Stomach smooth muscle (tissue), 2 donors: ENCODE results near the gene CDHR2.

Experiments
- H3K27ac ChIP-seq: one replicate; pipeline ENCODE4 v1.7.0; 2013; ENCODE audit warnings: mild to moderate bottlenecking, low read length, inconsistent platforms
- H3K27me3 ChIP-seq, 2 donors: one replicate each; pipeline ENCODE4 v1.7.0; 2013; ENCODE audit warnings: low read length in 2 of 2; ENCODE audit not compliant: insufficient read depth in 2 of 2, control insufficient read depth in 1 of 2
- H3K36me3 ChIP-seq, 2 donors: one replicate each; pipeline ENCODE4 v1.7.0; 2013; ENCODE audit warnings: low read length in 2 of 2; ENCODE audit not compliant: control insufficient read depth in 2 of 2, insufficient read depth in 2 of 2
- H3K4me1 ChIP-seq: one replicate; pipeline ENCODE4 v1.7.0; 2013; ENCODE audit warnings: low read length; ENCODE audit not compliant: control insufficient read depth, insufficient read depth
- H3K4me3 ChIP-seq, 2 donors: one replicate each; pipeline ENCODE4 v1.7.0; 2013; ENCODE audit warnings: low read length in 2 of 2
- H3K9ac ChIP-seq, 2 donors: one replicate each; pipeline ENCODE4 v1.7.0; 2013; ENCODE audit warnings: low read length in 2 of 2, mild to moderate bottlenecking in 1 of 2
- H3K9me3 ChIP-seq, 2 donors: one replicate each; pipeline ENCODE4 v1.7.0; 2013; ENCODE audit warnings: low read length in 2 of 2; ENCODE audit not compliant: control insufficient read depth in 2 of 2
- donor health status: healthy.
- donor health status: Pancreatic carcinoma.

Gene CDHR2

DNA sequence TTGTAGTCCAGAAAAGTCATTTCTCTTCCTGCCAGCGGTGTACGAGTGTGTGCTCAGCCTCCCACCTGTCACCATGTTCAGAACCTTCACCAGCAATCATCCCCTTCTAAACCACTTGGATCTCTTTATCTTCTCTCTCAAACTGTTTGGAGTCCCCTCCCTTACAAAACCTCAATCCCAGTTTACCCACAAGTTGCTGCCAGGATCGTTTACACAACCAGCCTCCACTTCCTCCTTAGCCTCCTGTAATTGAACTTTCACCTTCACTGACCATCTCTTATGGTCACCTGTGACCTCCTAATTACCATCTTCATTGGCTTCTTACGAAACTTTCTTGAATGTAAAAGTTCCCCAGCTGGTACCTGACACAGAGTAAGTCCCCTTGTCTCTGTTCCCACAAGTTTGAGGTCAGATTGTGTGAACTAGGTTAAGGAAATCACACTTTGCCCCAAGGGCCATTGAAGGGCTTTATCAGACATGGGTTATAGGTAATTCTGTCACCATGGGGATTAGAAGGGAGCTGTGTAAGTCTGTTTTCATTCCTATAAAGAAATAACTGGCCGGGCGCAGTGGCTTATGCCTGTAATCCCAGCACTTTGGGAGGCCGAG lies 32.0 kb upstream of the CDHR2 start:
- no peaks in the 10 kb centered on the region for H3K4me1 ChIP-seq
- no peak overlapping the region for H3K4me3 ChIP-seq
- H3K27ac ChIP-seq, result no peak overlapping the region
- no peak overlapping the region for H3K9ac ChIP-seq
- no peaks in the 10 kb centered on the region for H3K27me3 ChIP-seq
- H3K9me3 ChIP-seq, result no peaks in the 10 kb centered on the region
- H3K36me3 ChIP-seq, result no peaks in the 10 kb centered on the region

DNA sequence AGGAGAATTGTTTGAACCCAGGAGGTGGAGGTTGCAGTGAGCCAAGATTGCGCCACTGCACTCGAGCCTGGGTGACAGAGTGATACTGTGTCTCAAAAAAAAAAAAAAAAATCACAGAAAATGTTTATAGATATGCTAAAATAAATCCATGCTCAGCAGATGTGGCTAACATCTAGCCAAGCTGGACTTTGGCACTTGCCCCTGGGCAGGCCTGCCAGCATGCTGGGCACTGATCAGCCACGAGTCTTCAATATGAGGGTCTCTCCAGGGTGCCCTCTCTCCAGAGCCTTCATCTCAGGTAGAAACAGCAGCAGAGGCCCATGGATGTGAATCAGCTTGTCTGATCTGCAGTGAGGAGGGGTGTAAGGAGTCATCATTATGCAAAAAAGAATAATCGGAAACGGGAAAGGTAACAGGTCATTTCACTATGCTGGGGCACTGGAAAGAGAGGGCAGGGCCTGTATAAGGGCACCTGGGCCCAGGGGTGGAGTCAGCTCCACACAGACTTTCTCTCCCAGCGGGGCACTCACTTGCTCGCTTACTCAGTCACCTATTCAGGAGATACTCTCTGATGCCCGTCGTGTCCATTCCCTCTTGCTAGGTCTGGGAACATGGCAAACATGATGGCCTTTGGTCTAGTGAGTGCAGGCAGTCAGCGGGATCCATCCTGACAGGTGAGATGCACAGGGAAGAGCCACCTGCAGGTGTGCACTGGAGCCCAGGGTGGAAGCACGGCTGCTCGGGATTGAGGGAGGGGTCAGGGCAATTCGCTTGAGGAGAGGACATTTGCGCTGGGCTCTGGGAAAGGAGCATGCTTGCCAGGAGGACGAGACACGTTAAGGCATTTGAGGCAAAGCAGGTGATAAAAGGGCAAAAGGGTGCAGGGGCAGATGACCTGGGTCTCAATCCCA lies 29.1 kb upstream of the CDHR2 start:
- H3K4me1 ChIP-seq, result no peaks in the 10 kb centered on the region
- H3K9me3 ChIP-seq, result no peaks in the 10 kb centered on the region
- no peak overlapping the region for H3K9ac ChIP-seq
- no peaks in the 10 kb centered on the region for H3K36me3 ChIP-seq
- no peaks in the 10 kb centered on the region for H3K27me3 ChIP-seq
- no peak overlapping the region for H3K27ac ChIP-seq
- no peak overlapping the region for H3K4me3 ChIP-seq

DNA sequence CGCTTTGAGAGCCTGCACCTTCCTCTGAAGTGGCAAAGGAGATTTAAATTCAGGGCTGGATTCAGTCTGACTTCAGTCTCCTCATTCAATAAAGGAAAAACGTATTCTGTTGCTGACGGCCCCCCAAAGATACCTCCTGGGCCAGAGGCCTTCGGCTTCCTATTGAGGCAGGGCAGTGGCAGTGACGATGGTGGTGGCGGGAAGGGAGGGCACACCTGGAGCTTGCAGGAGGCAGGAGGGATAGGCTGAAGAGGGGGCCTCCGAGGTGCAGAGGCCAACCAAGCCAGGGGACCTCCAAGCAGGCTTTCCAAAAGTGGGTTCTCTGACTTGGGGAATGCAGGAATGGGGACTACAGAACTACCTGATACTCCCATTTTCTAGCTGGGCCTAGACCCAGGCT lies 27.9 kb upstream of the CDHR2 start:
- Histone ChIP-seq H3K4me1 (no peaks in the 10 kb centered on the region), H3K9ac (no peak overlapping the region), H3K36me3 (peaks cover 0 to 2% of the 10 kb centered on the region in 2 donors), H3K4me3 (no peak overlapping the region), H3K27me3 (no peaks in the 10 kb centered on the region), H3K9me3 (no peaks in the 10 kb centered on the region), H3K27ac (no peak overlapping the region)

DNA sequence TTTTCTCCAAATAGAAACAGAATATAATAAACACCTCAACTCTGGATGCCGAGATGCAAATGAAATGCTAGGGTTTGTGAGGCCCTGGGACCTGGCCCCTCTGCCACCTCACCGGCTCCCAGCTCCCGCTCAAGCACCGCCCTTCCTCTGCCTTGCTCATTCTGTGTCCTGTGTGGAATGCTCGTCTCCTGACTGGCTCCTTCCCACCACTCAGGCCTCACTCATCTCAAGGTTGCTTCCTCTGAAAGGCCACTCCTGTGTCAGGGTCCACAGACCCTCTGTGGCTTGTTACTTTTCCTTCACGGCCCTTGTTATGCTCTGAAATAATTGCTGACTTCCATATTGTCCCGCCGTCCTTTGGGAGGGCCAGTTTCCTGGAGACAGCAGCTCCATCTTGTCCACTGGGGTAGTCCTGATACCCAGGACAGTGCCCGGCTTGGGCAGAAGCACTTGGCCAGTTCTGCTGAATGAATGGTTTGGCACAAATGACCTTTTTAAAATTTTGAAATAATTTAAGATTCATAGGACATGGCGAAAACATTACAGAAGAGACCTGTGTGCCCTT lies 27.4 kb upstream of the CDHR2 start:
- H3K4me3 ChIP-seq, result no peak overlapping the region
- H3K9me3 ChIP-seq, result no peaks in the 10 kb centered on the region
- H3K4me1 ChIP-seq, result no peaks in the 10 kb centered on the region
- no peak overlapping the region for H3K9ac ChIP-seq
- no peaks in the 10 kb centered on the region for H3K27me3 ChIP-seq
- no peak overlapping the region for H3K27ac ChIP-seq
- peaks cover 0 to 2% of the 10 kb centered on the region in 2 donors for H3K36me3 ChIP-seq

DNA sequence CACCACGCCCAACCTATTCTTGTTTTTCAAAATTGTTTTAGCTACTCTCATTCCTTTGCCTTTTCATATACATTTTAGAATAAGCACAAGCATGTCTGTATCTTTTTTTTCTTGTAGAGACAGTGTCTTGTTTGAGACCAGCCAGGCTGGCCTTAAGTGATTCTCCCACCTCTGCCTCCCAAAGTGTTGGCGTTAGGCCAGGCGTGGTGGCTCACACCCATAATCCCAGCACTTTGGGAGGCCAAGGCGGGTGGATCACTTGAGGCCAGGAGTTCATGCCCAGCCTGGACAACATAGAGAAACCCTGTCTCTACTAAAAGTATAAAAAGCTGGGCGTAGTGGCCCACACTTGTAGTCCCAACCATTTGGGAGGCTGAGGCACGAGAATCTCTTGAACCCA lies 25.0 kb upstream of the CDHR2 start:
- no peak overlapping the region for H3K4me3 ChIP-seq
- H3K27ac ChIP-seq, result no peak overlapping the region
- no peak overlapping the region for H3K9ac ChIP-seq
- H3K9me3 ChIP-seq, result no peaks in the 10 kb centered on the region
- no peaks in the 10 kb centered on the region for H3K27me3 ChIP-seq
- peaks cover 4% of the 10 kb centered on the region for H3K4me1 ChIP-seq
- H3K36me3 ChIP-seq, result peaks cover 3 to 14% of the 10 kb centered on the region in 2 donors

DNA sequence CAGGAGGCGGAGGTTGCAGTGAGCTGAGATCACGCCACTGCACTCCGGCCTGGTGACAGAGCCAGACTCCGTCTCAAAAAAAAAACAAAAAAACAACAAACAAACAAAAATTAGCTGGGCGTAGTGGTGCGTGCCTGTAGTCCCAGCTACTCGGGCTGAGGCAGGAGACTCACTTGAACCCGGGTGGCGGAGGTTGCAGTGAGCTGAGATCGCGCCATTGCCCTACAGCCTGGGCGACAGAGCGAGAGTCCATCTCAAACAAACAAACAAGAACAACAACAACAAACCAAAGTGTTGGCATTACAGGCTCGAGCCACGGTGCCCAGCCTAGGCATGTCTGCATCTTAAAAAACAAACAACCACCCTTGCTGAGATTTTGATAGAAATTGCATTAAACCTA lies 24.2 kb upstream of the CDHR2 start:
- Histone ChIP-seq H3K4me1 (peaks cover 4% of the 10 kb centered on the region), H3K27me3 (no peaks in the 10 kb centered on the region), H3K4me3 (no peak overlapping the region), H3K9me3 (no peaks in the 10 kb centered on the region), H3K9ac (no peak overlapping the region), H3K27ac (no peak overlapping the region), H3K36me3 (peaks cover 10 to 20% of the 10 kb centered on the region in 2 donors)

DNA sequence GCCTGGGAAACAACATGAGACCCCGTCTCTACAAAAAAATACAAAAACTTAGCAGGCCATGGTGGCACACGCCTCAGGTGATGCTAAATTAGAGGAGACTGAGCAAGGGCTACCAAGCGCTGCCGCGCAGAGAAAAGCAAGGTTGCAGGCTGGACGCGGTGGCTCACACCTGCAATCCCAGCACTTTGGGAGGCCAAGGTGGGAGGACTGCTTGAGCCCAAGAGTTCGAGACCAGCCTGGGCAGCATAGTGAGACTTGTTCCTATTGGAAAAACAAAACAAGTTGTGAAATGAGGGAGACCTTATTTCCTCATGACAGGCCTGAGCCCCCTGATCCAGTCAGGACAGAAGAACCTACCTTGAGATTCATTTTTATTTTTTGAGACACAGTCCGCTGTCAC lies 23.5 kb upstream of the CDHR2 start:
- Histone ChIP-seq H3K36me3 (peaks cover 10 to 23% of the 10 kb centered on the region in 2 donors), H3K27me3 (no peaks in the 10 kb centered on the region), H3K4me3 (no peak overlapping the region), H3K4me1 (peaks cover 9% of the 10 kb centered on the region), H3K9me3 (no peaks in the 10 kb centered on the region), H3K9ac (no peak overlapping the region), H3K27ac (no peak overlapping the region)

DNA sequence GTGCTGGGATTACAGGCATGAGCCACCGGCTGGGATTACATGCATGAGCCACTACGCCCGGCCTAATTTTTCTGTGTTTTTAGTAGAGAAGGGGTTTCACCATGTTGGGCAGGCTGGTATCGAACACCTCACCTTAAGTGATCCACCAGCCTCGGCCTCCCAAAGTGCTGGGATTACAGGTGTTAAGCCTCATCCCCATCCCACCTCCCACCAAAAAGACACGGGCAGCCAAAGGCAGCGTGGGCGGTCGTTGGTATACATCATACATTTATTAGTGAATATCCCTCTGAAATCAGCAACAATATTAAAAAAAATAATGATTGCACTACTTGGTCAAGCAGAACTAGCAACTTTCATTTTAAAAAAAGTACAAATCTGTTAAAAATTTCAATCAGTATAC lies 22.7 kb upstream of the CDHR2 start:
- H3K9ac ChIP-seq, result no peak overlapping the region
- H3K4me3 ChIP-seq, result no peak overlapping the region
- peaks cover 15 to 23% of the 10 kb centered on the region in 2 donors for H3K36me3 ChIP-seq
- no peaks in the 10 kb centered on the region for H3K9me3 ChIP-seq
- H3K27me3 ChIP-seq, result no peaks in the 10 kb centered on the region
- H3K27ac ChIP-seq, result no peak overlapping the region
- peaks cover 17% of the 10 kb centered on the region for H3K4me1 ChIP-seq

DNA sequence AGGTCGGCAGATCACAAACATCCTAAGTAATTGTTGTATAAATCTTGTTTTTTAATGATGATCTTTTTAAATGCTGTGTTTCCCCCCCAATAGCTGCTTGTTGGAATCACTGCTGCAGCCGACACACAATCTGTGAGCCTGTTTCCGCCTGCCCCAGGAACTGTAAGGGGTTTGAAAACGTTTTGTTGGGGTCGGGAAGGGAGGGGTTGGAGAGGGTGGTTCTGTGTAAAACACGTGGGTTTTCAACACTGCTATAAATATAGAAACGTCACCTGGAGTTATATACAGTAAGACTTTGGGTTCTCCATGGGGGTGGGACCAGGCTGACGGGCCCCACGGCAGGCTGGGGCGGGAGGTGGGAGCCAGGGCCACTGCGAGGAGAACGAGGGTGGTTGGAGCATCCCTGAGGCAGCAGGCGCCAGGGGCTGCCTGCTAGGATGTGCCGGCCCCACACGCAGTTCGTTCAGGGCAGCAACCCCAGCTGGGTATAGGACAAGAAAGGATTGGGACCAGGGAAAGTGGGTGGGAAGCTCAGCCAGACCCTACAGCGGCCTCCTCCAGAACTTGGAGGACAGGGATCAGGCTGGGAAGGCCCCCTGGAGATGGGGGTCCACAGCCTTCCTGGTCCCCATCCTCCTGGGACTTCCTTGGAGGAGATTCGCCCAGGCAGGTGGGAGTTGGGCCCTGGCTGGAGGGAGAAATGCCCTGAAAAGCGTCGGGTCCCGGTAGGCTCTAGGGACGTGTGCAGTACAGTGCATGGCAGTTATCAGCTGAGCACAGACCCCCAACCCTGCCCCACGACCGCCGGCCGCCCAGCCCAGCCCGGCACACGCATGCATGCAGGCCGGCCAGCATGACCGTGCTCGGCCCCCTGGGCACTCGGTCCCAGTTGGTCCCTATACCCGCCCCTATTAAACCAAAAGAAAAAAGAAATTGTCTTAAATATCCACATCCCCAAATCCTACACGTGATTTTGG lies 21.6 kb upstream of the CDHR2 start:
- Histone ChIP-seq H3K27ac (no peak overlapping the region), H3K4me1 (peaks cover 24% of the 10 kb centered on the region), H3K27me3 (no peaks in the 10 kb centered on the region), H3K9me3 (no peaks in the 10 kb centered on the region), H3K36me3 (peaks cover 17 to 25% of the 10 kb centered on the region in 2 donors), H3K4me3 (no peak overlapping the region), H3K9ac (no peak overlapping the region)

DNA sequence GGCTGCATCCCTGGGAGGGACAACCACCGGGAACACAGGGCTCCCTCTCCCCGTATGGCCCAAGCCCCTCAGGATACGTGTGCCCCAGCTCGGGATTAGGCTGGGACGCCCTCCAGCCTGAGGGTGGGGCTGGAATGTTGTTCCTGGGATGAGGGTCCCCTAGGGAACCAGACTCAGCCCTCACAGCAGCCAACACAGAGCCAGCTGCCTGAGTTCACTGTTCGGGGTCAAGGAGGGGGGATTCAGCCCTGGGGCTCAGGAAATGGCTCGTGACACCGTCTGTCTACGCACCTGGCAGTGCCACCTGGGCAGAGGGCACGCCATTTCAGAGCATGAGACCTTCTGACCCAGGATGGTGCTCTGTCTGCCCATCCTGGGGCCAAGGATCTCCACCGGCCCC lies 20.8 kb upstream of the CDHR2 start:
- H3K4me1 ChIP-seq, result peaks cover 31% of the 10 kb centered on the region
- H3K36me3 ChIP-seq, result peaks cover 17 to 25% of the 10 kb centered on the region in 2 donors
- H3K9ac ChIP-seq, result no peak overlapping the region
- no peak overlapping the region for H3K27ac ChIP-seq
- no peak overlapping the region for H3K4me3 ChIP-seq
- H3K27me3 ChIP-seq, result no peaks in the 10 kb centered on the region
- H3K9me3 ChIP-seq, result no peaks in the 10 kb centered on the region
